H1 (cell line): Measurements from ENCODE around the gene HDAC8. TPM values are rescaled to one million over a fixed set of nuclear protein-coding genes. Genes with fewer than 3 reads are reported as not detected.

Experiments
- CTCF ChIA-PET: fragments of 300-600 bp; sonication (Branson Sonifier 250); formaldehyde crosslinking; loops from one replicate; lab custom pipeline; 2021; ENCODE audit not compliant: partially characterized antibody; lab: Charles Lee
- POLR2A ChIA-PET: fragments of 300-600 bp; sonication (Branson Sonifier 250); formaldehyde crosslinking; loops from one replicate; lab custom pipeline; 2021; ENCODE audit warnings: inconsistent platforms; ENCODE audit not compliant: partially characterized antibody; lab: Charles Lee
- DNase-seq, 2 experiments: peaks; one replicate each; pipeline versions ENCODE4 v3.0.0 to v3.0.0-alpha.2; 2010 to 2022; ENCODE audit warnings: low spot score in 2 of 2, low read depth in 1 of 2, mixed read lengths in 1 of 2
- FAIRE-seq: peaks from 2 replicates; lab custom pipeline; 2011; peaks lifted over from hg19 to GRCh38; lab: Jason Lieb, UNC
- H2AFZ ChIP-seq: 2 replicates; pipeline ENCODE4 v1.8.1; 2012; ENCODE audit warnings: low read length, inconsistent platforms
- H2AK5ac ChIP-seq: 2 replicates; pipeline ENCODE4 v1.6.1; 2013; ENCODE audit warnings: low read depth, low read length
- H2BK120ac ChIP-seq: replicated peaks from 2 replicates; pipeline ENCODE3; 2013; ENCODE audit warnings: low read depth, low read length, inconsistent platforms
- H2BK12ac ChIP-seq: 2 replicates; pipeline ENCODE4 v1.6.1; 2013; ENCODE audit warnings: low read depth, low read length
- H2BK15ac ChIP-seq: 2 replicates; pipeline ENCODE4 v1.6.1; 2013; ENCODE audit warnings: low read length
- H2BK20ac ChIP-seq: 2 replicates; pipeline ENCODE4 v1.6.1; 2013; ENCODE audit warnings: low read length
- H2BK5ac ChIP-seq: 2 replicates; pipeline ENCODE4 v1.6.1; 2013; ENCODE audit warnings: low read depth, low read length
- H3K14ac ChIP-seq: 2 replicates; pipeline ENCODE4 v1.6.1; 2013; ENCODE audit warnings: inconsistent platforms; ENCODE audit not compliant: insufficient read length
- H3K18ac ChIP-seq: 2 replicates; pipeline ENCODE4 v1.6.1; 2013; ENCODE audit warnings: low read length; ENCODE audit errors: extremely low read depth
- H3K23ac ChIP-seq: 2 replicates; pipeline ENCODE4 v1.6.1; 2013; ENCODE audit warnings: inconsistent platforms; ENCODE audit not compliant: insufficient read length
- H3K23me2 ChIP-seq: 2 replicates; pipeline ENCODE4 v1.6.1; 2013; ENCODE audit warnings: low read depth, low read length
- H3K27ac ChIP-seq: 2 replicates; pipeline ENCODE4 v1.6.1; 2011; ENCODE audit warnings: low read depth, low read length, inconsistent platforms
- H3K27me3 ChIP-seq, 4 experiments: replicated peaks in 1 of 4; 1 replicate in 1 of 4; 2 replicates in 3 of 4; pipeline versions ENCODE4 v1.6.1 to v1.8.1; 2011 to 2013; ENCODE audit warnings: low read length in 3 of 4, mild to moderate bottlenecking in 3 of 4, inconsistent platforms in 2 of 4, mixed read lengths in 2 of 4, moderate library complexity in 1 of 4; ENCODE audit not compliant: control insufficient read depth in 3 of 4, insufficient read depth in 3 of 4; ENCODE audit errors: extremely low read depth in 1 of 4
- H3K36me3 ChIP-seq, 4 experiments: 2 replicates each; pipeline versions ENCODE4 v1.6.1 to v1.8.1; 2011 to 2013; ENCODE audit warnings: mild to moderate bottlenecking in 4 of 4, low read length in 3 of 4, moderate library complexity in 2 of 4, control low read depth in 1 of 4, inconsistent platforms in 1 of 4; ENCODE audit not compliant: insufficient read depth in 4 of 4, control insufficient read depth in 2 of 4
- H3K4ac ChIP-seq: replicated peaks from 2 replicates; pipeline ENCODE3; 2013; ENCODE audit warnings: low read length, low read depth, mixed read lengths, inconsistent platforms; ENCODE audit not compliant: insufficient read length
- H3K4me1 ChIP-seq, 4 experiments: replicated peaks in 1 of 4; 1 replicate in 1 of 4; 2 replicates in 3 of 4; pipeline versions ENCODE4 v1.6.1 to v1.8.1; 2011 to 2013; ENCODE audit warnings: low read length in 3 of 4, inconsistent platforms in 2 of 4, mixed read lengths in 1 of 4; ENCODE audit not compliant: insufficient read depth in 4 of 4, control insufficient read depth in 3 of 4
- H3K4me2 ChIP-seq, 2 experiments: 2 replicates each; pipeline versions ENCODE4 v1.6.1 to v1.8.1; 2011 to 2013; ENCODE audit warnings: low read depth in 2 of 2, low read length in 2 of 2, control low read depth in 1 of 2, inconsistent platforms in 1 of 2, mild to moderate bottlenecking in 1 of 2; ENCODE audit not compliant: insufficient read depth in 1 of 2
- H3K4me3 ChIP-seq, 4 experiments: fragments of 200-600, 300-600 bp in 1 of 4; sonication (generic), shearing (Covaris generic), sonication (Bioruptor Twin) in 1 of 4; 2 replicates each; pipeline versions ENCODE4 v1.5.1 to v1.8.1; 2011 to 2016; ENCODE audit warnings: low read length in 4 of 4, low read depth in 3 of 4, control low read depth in 2 of 4, inconsistent platforms in 2 of 4, mild to moderate bottlenecking in 2 of 4, mixed read lengths in 1 of 4, moderate library complexity in 1 of 4; ENCODE audit not compliant: insufficient read depth in 2 of 4; ENCODE audit errors: extremely low read depth in 1 of 4
- H3K56ac ChIP-seq: replicated peaks from 2 replicates; pipeline ENCODE3; 2013; ENCODE audit warnings: low read depth, mild to moderate bottlenecking, mixed read lengths, low read length, inconsistent platforms; ENCODE audit not compliant: insufficient read length
- H3K79me1 ChIP-seq: 2 replicates; pipeline ENCODE4 v1.6.1; 2013; ENCODE audit warnings: low read depth, low read length, control low read depth
- H3K79me2 ChIP-seq, 2 experiments: 2 replicates each; pipeline versions ENCODE4 v1.6.1 to v1.8.1; 2012 to 2013; ENCODE audit warnings: low read length in 2 of 2, mild to moderate bottlenecking in 2 of 2, inconsistent platforms in 1 of 2; ENCODE audit not compliant: insufficient read depth in 2 of 2, control insufficient read depth in 1 of 2
- H3K9ac ChIP-seq, 4 experiments: replicated peaks in 1 of 4; 1 replicate in 1 of 4; 2 replicates in 3 of 4; pipeline versions ENCODE4 v1.6.1 to v1.8.1; 2011 to 2013; ENCODE audit warnings: low read depth in 3 of 4, low read length in 3 of 4, control low read depth in 2 of 4, mild to moderate bottlenecking in 2 of 4, moderate library complexity in 2 of 4, inconsistent platforms in 1 of 4; ENCODE audit errors: extremely low read depth in 1 of 4
- H3K9me3 ChIP-seq, 2 experiments: 2 replicates each; pipeline versions ENCODE4 v1.6.1 to v1.8.1; 2012 to 2013; ENCODE audit warnings: mild to moderate bottlenecking in 2 of 2, moderate library complexity in 2 of 2, control low read depth in 1 of 2, inconsistent platforms in 1 of 2, low read depth in 1 of 2, low read length in 1 of 2, mixed read lengths in 1 of 2; ENCODE audit not compliant: insufficient read depth in 2 of 2
- H4K20me1 ChIP-seq, 2 experiments: replicated peaks in 1 of 2; 2 replicates each; pipeline versions ENCODE3 to v1.8.1; 2011 to 2013; ENCODE audit warnings: inconsistent platforms in 2 of 2, low read length in 2 of 2, mild to moderate bottlenecking in 1 of 2; ENCODE audit not compliant: insufficient read depth in 2 of 2, control insufficient read depth in 1 of 2
- H4K5ac ChIP-seq: 2 replicates; pipeline ENCODE4 v1.6.1; 2013; ENCODE audit warnings: low read length, low read depth, mixed read lengths, inconsistent platforms; ENCODE audit not compliant: insufficient read length
- H4K8ac ChIP-seq: 2 replicates; pipeline ENCODE4 v1.8.0; 2013; ENCODE audit warnings: mild to moderate bottlenecking, moderate library complexity, low read length, inconsistent platforms; ENCODE audit not compliant: insufficient read depth; ENCODE audit errors: extremely low read depth
- H4K91ac ChIP-seq: replicated peaks from 2 replicates; pipeline ENCODE3; 2013; ENCODE audit warnings: low read length, mixed read lengths, inconsistent platforms; ENCODE audit not compliant: insufficient read length
- CEBPB ChIP-seq: IDR thresholded peaks from 2 replicates; pipeline ENCODE4 v1.6.1; 2012; ENCODE audit warnings: low read depth, low read length
- KDM4A ChIP-seq: IDR thresholded peaks from one replicate; pipeline ENCODE4 v1.7.1; 2012; ENCODE audit warnings: low read depth, mild to moderate bottlenecking, moderate library complexity, low read length, inconsistent platforms; ENCODE audit not compliant: severe bottlenecking
- SP1 ChIP-seq: IDR thresholded peaks from 2 replicates; pipeline ENCODE4 v1.6.1; 2011; ENCODE audit warnings: low read depth, low read length
- WGBS, 2 experiments: shearing (Covaris generic) in 1 of 2; methylation state at CpG; one replicate each; pipeline versions ENCODE4 v1.1.6 to v1.1.7; 2013 to 2015; ENCODE audit warnings: low lambda C conversion rate in 2 of 2, mixed read lengths in 2 of 2, inconsistent platforms in 1 of 2, low coverage in 1 of 2, missing lambda C conversion rate in 1 of 2; ENCODE audit not compliant: insufficient replicate concordance in 2 of 2, insufficient coverage in 1 of 2, insufficient read length in 1 of 2; ENCODE audit errors: extremely low coverage in 1 of 2, missing lambda C conversion rate in 1 of 2; 5-methylcytosine and 5-hydroxymethylcytosine counted together
- polyA plus RNA-seq, 7 experiments: library from polyadenylated mRNA; depleted of rRNA in 3 of 7; stranded (reverse) in 5 of 7; unstranded in 2 of 7; fragments of >200 nt in 5 of 7; fragments of 200-250 nt in 2 of 7; gene quantifications; 1 replicate in 5 of 7; 2 replicates in 1 of 7; 4 replicates in 1 of 7; pipeline versions ENCODE4 v1.2.1 to v1.2.3, GENCODE V29; 2011 to 2013; ENCODE audit warnings: missing spikeins in 2 of 7, mixed read lengths in 2 of 7
- total RNA-seq: library from RNA; stranded (reverse); fragmentation: NEBNext Ultra II Directional; extraction: Animal tissue kit (Norgen Biotek cat#: 25700); gene quantifications from 2 replicates; pipeline ENCODE4 v1.2.1, GENCODE V29; 2021
- TF ChIP-seq, protein P1 (sequence below): IDR thresholded peaks from 2 replicates; pipeline ENCODE4 v1.6.1; 2012; ENCODE audit warnings: inconsistent platforms
- TF ChIP-seq, protein P2 (sequence below), 3 experiments: IDR thresholded peaks; 1 replicate in 2 of 3; 2 replicates in 1 of 3; pipeline versions ENCODE4 v1.5.1 to v1.6.1; 2011; ENCODE audit warnings: low read length in 3 of 3, mild to moderate bottlenecking in 3 of 3, inconsistent platforms in 2 of 3, low read depth in 1 of 3, moderate library complexity in 1 of 3; ENCODE audit not compliant: insufficient read depth in 1 of 3; ENCODE audit errors: control extremely low read depth in 1 of 3

Gene HDAC8
- total and polyA plus RNA-seq, 2 of the 8 experiments (the other 6 are each of a cell fraction or from before 2014, with no cell fraction given), result 9.7 to 20.3 TPM

DNA sequence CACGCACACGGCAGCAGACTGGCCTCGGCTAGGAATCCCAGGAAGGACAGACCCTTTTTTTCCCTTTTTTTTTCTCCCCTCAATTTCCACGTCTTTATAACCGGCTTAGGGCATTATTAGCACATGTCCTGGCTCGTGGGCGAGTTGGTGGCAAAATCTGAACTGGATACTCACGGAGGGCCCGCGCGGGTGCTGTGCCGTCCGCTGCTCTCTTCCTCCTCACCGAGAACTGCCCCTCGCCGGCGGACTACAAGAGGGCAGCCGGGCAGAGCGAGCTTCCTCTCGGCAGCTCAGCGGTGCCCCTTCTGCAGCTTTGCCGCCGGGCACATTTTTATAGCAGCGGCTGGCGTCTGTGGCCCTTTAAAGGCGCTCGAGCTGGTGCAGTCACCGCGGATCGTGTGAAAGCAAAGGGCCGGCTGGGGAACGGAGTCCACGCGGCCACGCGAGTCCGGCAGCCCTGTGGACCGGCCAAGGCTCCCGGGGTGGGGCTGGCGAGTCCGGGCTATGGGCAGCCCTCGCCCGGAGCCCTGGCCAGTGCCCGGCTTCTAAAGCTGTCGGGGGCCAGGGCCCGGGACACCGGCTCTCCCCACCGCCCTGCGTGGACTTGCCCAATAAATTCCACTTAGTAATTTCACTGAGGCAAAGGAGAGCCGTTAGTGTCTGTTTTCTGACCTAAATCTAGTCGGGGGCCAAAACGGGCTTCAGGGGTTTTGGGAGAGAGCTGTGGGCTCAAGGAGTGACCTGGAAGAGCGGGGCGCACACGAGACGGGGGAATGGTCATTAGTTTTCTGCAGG, 265.6 kb downstream of the HDAC8 start:
- FAIRE-seq (no peak), DNase-seq (no peak)
- Histone ChIP-seq H3K27ac (no peak overlapping the region), H2AFZ (no peak overlapping the region), H2BK15ac (no peak overlapping the region), H3K4me3 (peak overlapping the region; percentile 48 to 60 (median 52)), H4K8ac (no peak overlapping the region), H3K4ac (no peak overlapping the region), H3K56ac (no peak overlapping the region), H3K79me1 (no peaks in the 10 kb centered on the region), H3K14ac (no peak overlapping the region), H3K79me2 (no peaks in the 10 kb centered on the region), H3K18ac (no peak overlapping the region), H2BK5ac (no peak overlapping the region), H3K23me2 (peaks cover 16% of the 10 kb centered on the region), H2BK120ac (no peak overlapping the region), H4K20me1 (peaks cover 0 to 2% of the 10 kb centered on the region in 2 experiments), H3K23ac (no peak overlapping the region), H3K4me2 (peak overlapping the region; percentile 82 to 85), H2AK5ac (no peak overlapping the region), H2BK20ac (no peak overlapping the region), H4K91ac (no peak overlapping the region), H4K5ac (no peak overlapping the region), H3K4me1 (peaks cover 0 to 6% (median 0%) of the 10 kb centered on the region in 4 experiments; a peak in 2 of 7 replicates), H3K9ac (no peak overlapping the region), H3K27me3 (peaks cover 40 to 77% (median 69%) of the 10 kb centered on the region in 4 experiments), H2BK12ac (no peak overlapping the region), H3K9me3 (no peaks in the 10 kb centered on the region), H3K36me3 (peaks cover 0 to 2% (median 0%) of the 10 kb centered on the region in 4 experiments; a peak in 1 of 8 replicates)
- ChIA-PET POLR2A (interaction anchor here (0.6 to 3.1 kb wide), 5 partner anchors 30 to 63 kb away, joined by 3 to 10 read pairs (median 4); partner anchors contain the start of gene RPS4X), CTCF (interaction anchor here (0.9 to 1.7 kb wide), 7 partner anchors 8 to 248 kb away, joined by 3 to 9 read pairs (median 3); no protein-coding TSS in a partner anchor)
- WGBS, 2 experiments, result 6% methylated on average over 22 of the region's 56 CpGs; no CpG with 5 or more reads in 1 of the 2 experiments
- TF ChIP-seq SP1 (peak; percentile 90), KDM4A (peak; percentile 37), CEBPB (no peak)
- TF ChIP-seq, protein P1, sequence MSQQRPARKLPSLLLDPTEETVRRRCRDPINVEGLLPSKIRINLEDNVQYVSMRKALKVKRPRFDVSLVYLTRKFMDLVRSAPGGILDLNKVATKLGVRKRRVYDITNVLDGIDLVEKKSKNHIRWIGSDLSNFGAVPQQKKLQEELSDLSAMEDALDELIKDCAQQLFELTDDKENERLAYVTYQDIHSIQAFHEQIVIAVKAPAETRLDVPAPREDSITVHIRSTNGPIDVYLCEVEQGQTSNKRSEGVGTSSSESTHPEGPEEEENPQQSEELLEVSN, result peak; percentile 40; the same call in 1 of the 2 replicates
- TF ChIP-seq, protein P2, sequence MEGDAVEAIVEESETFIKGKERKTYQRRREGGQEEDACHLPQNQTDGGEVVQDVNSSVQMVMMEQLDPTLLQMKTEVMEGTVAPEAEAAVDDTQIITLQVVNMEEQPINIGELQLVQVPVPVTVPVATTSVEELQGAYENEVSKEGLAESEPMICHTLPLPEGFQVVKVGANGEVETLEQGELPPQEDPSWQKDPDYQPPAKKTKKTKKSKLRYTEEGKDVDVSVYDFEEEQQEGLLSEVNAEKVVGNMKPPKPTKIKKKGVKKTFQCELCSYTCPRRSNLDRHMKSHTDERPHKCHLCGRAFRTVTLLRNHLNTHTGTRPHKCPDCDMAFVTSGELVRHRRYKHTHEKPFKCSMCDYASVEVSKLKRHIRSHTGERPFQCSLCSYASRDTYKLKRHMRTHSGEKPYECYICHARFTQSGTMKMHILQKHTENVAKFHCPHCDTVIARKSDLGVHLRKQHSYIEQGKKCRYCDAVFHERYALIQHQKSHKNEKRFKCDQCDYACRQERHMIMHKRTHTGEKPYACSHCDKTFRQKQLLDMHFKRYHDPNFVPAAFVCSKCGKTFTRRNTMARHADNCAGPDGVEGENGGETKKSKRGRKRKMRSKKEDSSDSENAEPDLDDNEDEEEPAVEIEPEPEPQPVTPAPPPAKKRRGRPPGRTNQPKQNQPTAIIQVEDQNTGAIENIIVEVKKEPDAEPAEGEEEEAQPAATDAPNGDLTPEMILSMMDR (IDR thresholded peaks at IDR 0.05; ENCODE audit: control extremely low read depth in 1 of 3, insufficient read depth in 1 of 3, low read depth in 1 of 3, low read length in 3 of 3), result no peak
